Measurements from ENCODE around the gene DNAH10. TPM values are rescaled to one million over a fixed set of nuclear protein-coding genes. Genes with fewer than 3 reads are reported as not detected.

Gene DNAH10, protein sequence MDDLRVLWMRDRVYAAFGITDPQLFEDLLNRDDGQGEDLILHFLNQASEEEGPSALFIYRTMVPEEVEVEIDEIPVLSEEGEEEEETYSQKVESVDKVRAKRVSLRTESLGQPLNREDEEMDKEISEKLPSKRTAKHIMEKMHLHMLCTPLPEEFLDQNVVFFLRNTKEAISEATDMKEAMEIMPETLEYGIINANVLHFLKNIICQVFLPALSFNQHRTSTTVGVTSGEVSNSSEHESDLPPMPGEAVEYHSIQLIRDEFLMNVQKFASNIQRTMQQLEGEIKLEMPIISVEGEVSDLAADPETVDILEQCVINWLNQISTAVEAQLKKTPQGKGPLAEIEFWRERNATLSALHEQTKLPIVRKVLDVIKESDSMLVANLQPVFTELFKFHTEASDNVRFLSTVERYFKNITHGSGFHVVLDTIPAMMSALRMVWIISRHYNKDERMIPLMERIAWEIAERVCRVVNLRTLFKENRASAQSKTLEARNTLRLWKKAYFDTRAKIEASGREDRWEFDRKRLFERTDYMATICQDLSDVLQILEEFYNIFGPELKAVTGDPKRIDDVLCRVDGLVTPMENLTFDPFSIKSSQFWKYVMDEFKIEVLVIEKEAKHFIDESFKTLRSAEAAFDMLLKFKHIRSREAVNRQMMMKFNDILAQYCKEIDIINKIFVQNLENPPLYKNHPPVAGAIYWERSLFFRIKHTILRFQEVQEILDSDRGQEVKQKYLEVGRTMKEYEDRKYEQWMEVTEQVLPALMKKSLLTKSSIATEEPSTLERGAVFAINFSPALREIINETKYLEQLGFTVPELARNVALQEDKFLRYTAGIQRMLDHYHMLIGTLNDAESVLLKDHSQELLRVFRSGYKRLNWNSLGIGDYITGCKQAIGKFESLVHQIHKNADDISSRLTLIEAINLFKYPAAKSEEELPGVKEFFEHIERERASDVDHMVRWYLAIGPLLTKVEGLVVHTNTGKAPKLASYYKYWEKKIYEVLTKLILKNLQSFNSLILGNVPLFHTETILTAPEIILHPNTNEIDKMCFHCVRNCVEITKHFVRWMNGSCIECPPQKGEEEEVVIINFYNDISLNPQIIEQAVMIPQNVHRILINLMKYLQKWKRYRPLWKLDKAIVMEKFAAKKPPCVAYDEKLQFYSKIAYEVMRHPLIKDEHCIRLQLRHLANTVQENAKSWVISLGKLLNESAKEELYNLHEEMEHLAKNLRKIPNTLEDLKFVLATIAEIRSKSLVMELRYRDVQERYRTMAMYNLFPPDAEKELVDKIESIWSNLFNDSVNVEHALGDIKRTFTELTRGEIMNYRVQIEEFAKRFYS (N-terminal part only)
- 0.36 and 0.39 TPM in 2 replicates for polyA plus RNA-seq (2011; rRNA removed)
- 0.12 and 0.21 TPM in 2 replicates for polyA plus RNA-seq (2012; cell fraction: cytosol; rRNA removed)
- polyA plus RNA-seq (2012; cell fraction: nucleus; rRNA removed) = 0.25 and 0.32 TPM in 2 replicates
- polyA plus RNA-seq (2017; fragmentation: RNase III; extraction: RNeasy Plus Mini Kit Qiagen cat#74134 plus additional on column Dnase treatment) = 0.14 to 0.37 TPM (median 0.37 TPM) in 3 replicates
- 0.88 and 1.1 TPM in 2 replicates for polyA minus RNA-seq (2011; rRNA and poly(A)+ RNA removed)

DNA sequence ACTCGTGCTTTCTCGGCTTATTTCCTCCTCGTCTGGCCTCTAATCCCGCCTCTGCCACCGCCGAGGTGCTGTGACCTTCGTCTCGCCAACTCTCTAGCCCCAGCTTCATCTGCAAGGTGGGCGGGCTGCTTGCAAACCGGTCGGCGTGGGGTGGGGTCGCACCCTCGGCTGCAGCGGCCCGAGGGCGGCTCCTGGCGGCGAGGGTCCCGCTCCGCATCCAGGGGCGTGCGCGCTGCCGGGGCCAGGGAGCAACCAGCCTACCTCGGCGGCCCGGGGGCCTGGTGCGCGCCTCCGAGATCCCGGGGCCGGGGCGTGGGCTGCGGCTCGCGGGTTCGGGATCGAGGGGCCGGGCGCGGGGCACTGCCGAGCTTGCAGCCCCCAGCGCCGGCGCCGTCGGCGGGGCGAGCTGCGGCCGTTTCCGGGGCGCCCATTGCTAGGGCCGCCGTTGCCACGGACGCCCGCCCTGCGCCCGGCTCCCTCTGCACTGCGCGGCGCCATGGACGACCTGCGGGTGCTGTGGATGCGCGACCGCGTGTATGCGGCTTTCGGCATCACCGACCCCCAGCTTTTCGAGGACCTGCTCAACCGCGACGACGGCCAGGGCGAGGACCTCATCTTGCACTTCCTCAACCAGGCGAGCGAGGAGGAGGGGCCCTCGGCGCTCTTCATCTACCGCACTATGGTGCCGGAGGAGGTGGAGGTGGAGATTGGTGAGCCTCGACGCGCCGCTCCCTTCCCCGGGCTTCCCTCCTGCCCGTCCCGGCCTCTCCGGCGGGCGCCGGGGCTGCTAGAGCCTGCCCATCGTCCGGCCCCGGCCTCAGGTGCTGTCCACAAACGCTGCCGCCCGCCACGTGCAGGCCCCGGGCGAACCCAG lies at the start of gene DNAH10:
Gene DNAH10 (plus strand): TSS at position 461 of the 874 bp plus-strand sequence. CDS start 36 bp downstream, at position 497.
- Histone ChIP-seq H3K4me1 (no peaks in the 10 kb centered on the region), H3K4me2 (peak within 1 kb of the TSS; percentile 19; the same call in 1 of the 3 replicates), H3K27ac (no peak within 1 kb of the TSS), H3K4me3 (peak within 1 kb of the TSS; percentile 22; the same call in 1 of the 3 replicates), H3K9me3 (no peaks in the 10 kb centered on the region)
- TF ChIP-seq RCOR1 (IDR thresholded peaks at IDR 0.05; ENCODE audit: low read depth, low read length) (no peak), KDM5A (IDR thresholded peaks at IDR 0.05) (no peak), POLR2AphosphoS2 (conservative IDR thresholded peaks at IDR 0.05; ENCODE audit: low read length) (no peak), ZSCAN20 (CRISPR knock-in tag; IDR thresholded peaks at IDR 0.05) (no peak), HOXA7 (CRISPR knock-in tag; IDR thresholded peaks at IDR 0.05) (no peak), HOXB5 (CRISPR knock-in tag; IDR thresholded peaks at IDR 0.05) (no peak), RNF2 (IDR thresholded peaks at IDR 0.05; ENCODE audit: borderline replicate concordance, low read depth) (no peak), NFE2L2 (conservative IDR thresholded peaks at IDR 0.05; ENCODE audit: low read length) (no peak), EP300 (IDR thresholded peaks at IDR 0.05) (no peak), RARB (CRISPR knock-in tag; IDR thresholded peaks at IDR 0.05) (no peak), MAZ (IDR thresholded peaks at IDR 0.05; ENCODE audit: borderline replicate concordance, low read depth, low read length) (no peak)
- TF ChIP-seq, protein P1, sequence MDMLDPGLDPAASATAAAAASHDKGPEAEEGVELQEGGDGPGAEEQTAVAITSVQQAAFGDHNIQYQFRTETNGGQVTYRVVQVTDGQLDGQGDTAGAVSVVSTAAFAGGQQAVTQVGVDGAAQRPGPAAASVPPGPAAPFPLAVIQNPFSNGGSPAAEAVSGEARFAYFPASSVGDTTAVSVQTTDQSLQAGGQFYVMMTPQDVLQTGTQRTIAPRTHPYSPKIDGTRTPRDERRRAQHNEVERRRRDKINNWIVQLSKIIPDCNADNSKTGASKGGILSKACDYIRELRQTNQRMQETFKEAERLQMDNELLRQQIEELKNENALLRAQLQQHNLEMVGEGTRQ (IDR thresholded peaks at IDR 0.05) = no peak
- CTCF ChIA-PET = no interaction called here
- ATAC-seq = peak in 1 of 2 experiments; percentile 60; a peak in 4 of 6 replicates
- WGBS (ENCODE audit: missing lambda C conversion rate) = 83% methylated on average over 63 of the region's 105 CpGs
- no peak for FAIRE-seq
- POLR2A ChIA-PET = no interaction called here
- no peak for DNase-seq (ENCODE audit: low read depth in 1 of 2, low spot score in 1 of 2)

- CTCF ChIA-PET = interaction anchor here (1.0 to 1.2 kb wide), 2 partner anchors 25 to 225 kb away, joined by 3 read pairs; no protein-coding TSS in a partner anchor
- Histone ChIP-seq H3K4me3 (peak overlapping the region; percentile 84), H3K27ac (peak overlapping the region; percentile 83 to 94), H3K9me3 (no peaks in the 10 kb centered on the region), H3K4me1 (peaks cover 13% of the 10 kb centered on the region; the same call in 1 of the 3 replicates), H3K4me2 (peak overlapping the region; percentile 93)
- FAIRE-seq (no peak), DNase-seq (ENCODE audit: low read depth in 1 of 2, low spot score in 1 of 2) (peak in 1 of 2 experiments; percentile 7), ATAC-seq (peak; percentile 7 to 21; a peak in 2 of 6 replicates)
- no peak for TF ChIP-seq TFCP2L1 (CRISPR knock-in tag; IDR thresholded peaks at IDR 0.05)
- no peak for TF ChIP-seq JUNB (IDR thresholded peaks at IDR 0.05)
- TF ChIP-seq, protein P1 (IDR thresholded peaks at IDR 0.05) = no peak
- TF ChIP-seq TP53 (CRISPR knock-in tag; IDR thresholded peaks at IDR 0.05) = no peak
- TF ChIP-seq KDM5A (IDR thresholded peaks at IDR 0.05) = no peak
- no peak for TF ChIP-seq MAFK (IDR thresholded peaks at IDR 0.05; ENCODE audit: partially characterized antibody)
- TF ChIP-seq FOSB (CRISPR knock-in tag; IDR thresholded peaks at IDR 0.05) = no peak
- TF ChIP-seq CHD2 (IDR thresholded peaks at IDR 0.05; ENCODE audit: low read length, partially characterized antibody) = no peak
- TF ChIP-seq HOXA7 (CRISPR knock-in tag; IDR thresholded peaks at IDR 0.05) = no peak
- no peak for TF ChIP-seq ZNF302 (CRISPR knock-in tag; IDR thresholded peaks at IDR 0.05)
- no peak for TF ChIP-seq HEYL (CRISPR knock-in tag; IDR thresholded peaks at IDR 0.05)
- TF ChIP-seq, protein P2, sequence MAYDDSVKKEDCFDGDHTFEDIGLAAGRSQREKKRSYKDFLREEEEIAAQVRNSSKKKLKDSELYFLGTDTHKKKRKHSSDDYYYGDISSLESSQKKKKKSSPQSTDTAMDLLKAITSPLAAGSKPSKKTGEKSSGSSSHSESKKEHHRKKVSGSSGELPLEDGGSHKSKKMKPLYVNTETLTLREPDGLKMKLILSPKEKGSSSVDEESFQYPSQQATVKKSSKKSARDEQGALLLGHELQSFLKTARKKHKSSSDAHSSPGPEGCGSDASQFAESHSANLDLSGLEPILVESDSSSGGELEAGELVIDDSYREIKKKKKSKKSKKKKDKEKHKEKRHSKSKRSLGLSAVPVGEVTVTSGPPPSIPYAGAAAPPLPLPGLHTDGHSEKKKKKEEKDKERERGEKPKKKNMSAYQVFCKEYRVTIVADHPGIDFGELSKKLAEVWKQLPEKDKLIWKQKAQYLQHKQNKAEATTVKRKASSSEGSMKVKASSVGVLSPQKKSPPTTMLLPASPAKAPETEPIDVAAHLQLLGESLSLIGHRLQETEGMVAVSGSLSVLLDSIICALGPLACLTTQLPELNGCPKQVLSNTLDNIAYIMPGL (CRISPR knock-in tag; IDR thresholded peaks at IDR 0.05; ENCODE audit: borderline replicate concordance) = no peak
- TF ChIP-seq POLR2AphosphoS2 (conservative IDR thresholded peaks at IDR 0.05; ENCODE audit: low read length) = no peak
- no peak for TF ChIP-seq ESRRA (IDR thresholded peaks at IDR 0.05; ENCODE audit: borderline replicate concordance, low read length)
- 5% methylated on average over 12 of the region's 26 CpGs for WGBS (ENCODE audit: missing lambda C conversion rate)
- POLR2A ChIA-PET = interaction anchor here (1.2 to 1.5 kb wide), 3 partner anchors 11 to 348 kb away, joined by 4 to 7 read pairs (median 5); partner anchors contain the start of genes SBNO1 and ZNF664
Observed at GRCh38 chr12:123712780-123713319, 49.3 kb upstream of the DNAH10 start.
